ENCODE measurements around the gene KIAA0825. TPM values are rescaled to one million over a fixed set of nuclear protein-coding genes. Genes with fewer than 3 reads are reported as not detected.

KIAA0825 gene
- total RNA-seq, 4 donors from 2014 or later, result 0.60 to 2.5 (median 1.6) TPM

GRCh38 chr5:94645053-94645452 is 26.6 kb upstream of the KIAA0825 start:
- no peaks in the 10 kb centered on the region for H3K27me3 ChIP-seq
- H3K9me3 ChIP-seq, result no peaks in the 10 kb centered on the region
- no peaks in the 10 kb centered on the region for H3K4me1 ChIP-seq
- no peak overlapping the region for H3K4me3 ChIP-seq
- in situ Hi-C loops (cut with MboI; ENCODE audit: low sequenced_read_pairs in 4 of 4) (no loop called here), intact Hi-C loops (cut with DNase I; ENCODE audit: low total_unique reads) (no loop called here)
- no peak for TF ChIP-seq CTCF (IDR thresholded peaks at IDR 0.05 in 4 of 5, conservative IDR thresholded peaks at IDR 0.05 in 1 of 5)
- no peak for TF ChIP-seq POLR2A (IDR thresholded peaks at IDR 0.05)
- ATAC-seq (no peak), DNase-seq (no peak)
- H3K36me3 ChIP-seq, result peaks cover 0 to 4% of the 10 kb centered on the region in 2 donors
- H3K27ac ChIP-seq, result no peak overlapping the region

- no peak for TF ChIP-seq CTCF (IDR thresholded peaks at IDR 0.05 in 4 of 5, conservative IDR thresholded peaks at IDR 0.05 in 1 of 5)
- TF ChIP-seq POLR2A (IDR thresholded peaks at IDR 0.05), result no peak
- DNase-seq (no peak), ATAC-seq (no peak)
- H3K36me3 ChIP-seq, result peaks cover 0 to 4% of the 10 kb centered on the region in 2 donors
- intact Hi-C loops (cut with DNase I; ENCODE audit: low total_unique reads) (no loop called here), in situ Hi-C loops (cut with MboI; ENCODE audit: low sequenced_read_pairs in 4 of 4) (no loop called here)
- H3K4me3 ChIP-seq, result no peak overlapping the region
- H3K9me3 ChIP-seq, result no peaks in the 10 kb centered on the region
- H3K27ac ChIP-seq, result no peak overlapping the region
- H3K27me3 ChIP-seq, result no peaks in the 10 kb centered on the region
- H3K4me1 ChIP-seq, result no peaks in the 10 kb centered on the region
These were observed 21.8 kb upstream of the KIAA0825 start for GRCh38 chr5:94640176-94640575.

DNA sequence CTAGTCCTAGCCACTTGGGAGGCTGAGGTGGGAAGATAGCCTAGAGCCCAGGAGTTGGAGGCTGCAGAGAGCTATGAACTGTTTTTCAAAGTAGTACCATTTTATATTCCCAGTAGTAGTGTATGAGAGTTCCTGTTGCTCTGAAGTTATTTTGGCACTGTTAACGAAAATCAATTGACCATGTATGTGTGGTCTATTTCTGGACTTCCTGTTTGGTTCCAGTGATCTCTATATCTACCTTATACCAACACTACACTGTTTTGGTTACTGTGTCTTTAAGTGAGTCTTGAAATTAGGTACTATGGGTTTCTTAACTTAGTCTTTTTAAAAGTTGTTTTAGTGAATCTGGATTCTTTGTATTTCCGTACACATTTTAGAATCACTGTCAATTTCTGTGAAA is 13.6 kb upstream of the KIAA0825 start:
- no peaks in the 10 kb centered on the region for H3K9me3 ChIP-seq
- H3K27ac ChIP-seq, result no peak overlapping the region
- no peaks in the 10 kb centered on the region for H3K4me1 ChIP-seq
- peaks cover 0 to 3% of the 10 kb centered on the region in 2 donors for H3K36me3 ChIP-seq
- ATAC-seq (no peak), DNase-seq (no peak)
- in situ Hi-C loops (cut with MboI; ENCODE audit: low sequenced_read_pairs in 4 of 4), result no loop called here
- no peaks in the 10 kb centered on the region for H3K27me3 ChIP-seq
- intact Hi-C loops (cut with DNase I; ENCODE audit: low total_unique reads), result no loop called here
- TF ChIP-seq POLR2A (IDR thresholded peaks at IDR 0.05), result no peak
- TF ChIP-seq CTCF (IDR thresholded peaks at IDR 0.05 in 4 of 5, conservative IDR thresholded peaks at IDR 0.05 in 1 of 5), result no peak
- H3K4me3 ChIP-seq, result no peak overlapping the region

- H3K36me3 ChIP-seq, result peaks cover 0 to 3% of the 10 kb centered on the region in 2 donors
- peaks cover 0 to 6% of the 10 kb centered on the region in 2 donors for H3K4me1 ChIP-seq
- H3K9me3 ChIP-seq, result no peaks in the 10 kb centered on the region
- intact Hi-C loops (cut with DNase I; ENCODE audit: low total_unique reads), result no loop called here
- in situ Hi-C loops (cut with MboI; ENCODE audit: low sequenced_read_pairs in 4 of 4), result no loop called here
- TF ChIP-seq POLR2A (IDR thresholded peaks at IDR 0.05) (no peak), CTCF (IDR thresholded peaks at IDR 0.05 in 4 of 5, conservative IDR thresholded peaks at IDR 0.05 in 1 of 5) (no peak)
- H3K27ac ChIP-seq, result no peak overlapping the region
- DNase-seq (no peak), ATAC-seq (no peak)
- H3K4me3 ChIP-seq, result no peak overlapping the region
- no peaks in the 10 kb centered on the region for H3K27me3 ChIP-seq
These were observed 8.8 kb upstream of the KIAA0825 start for GRCh38 chr5:94627191-94627590.

- intact Hi-C loops (cut with DNase I; ENCODE audit: low total_unique reads) (no loop called here), in situ Hi-C loops (cut with MboI; ENCODE audit: low sequenced_read_pairs in 4 of 4) (no loop called here)
- no peak for TF ChIP-seq POLR2A (IDR thresholded peaks at IDR 0.05)
- no peak for TF ChIP-seq CTCF (IDR thresholded peaks at IDR 0.05 in 4 of 5, conservative IDR thresholded peaks at IDR 0.05 in 1 of 5)
- ATAC-seq (no peak), DNase-seq (no peak)
- Histone ChIP-seq H3K27me3 (no peaks in the 10 kb centered on the region), H3K36me3 (no peaks in the 10 kb centered on the region), H3K4me3 (no peak overlapping the region), H3K4me1 (peaks cover 3 to 15% of the 10 kb centered on the region in 2 donors), H3K9me3 (no peaks in the 10 kb centered on the region), H3K27ac (no peak overlapping the region)
These were observed 5.5 kb upstream of the KIAA0825 start for GRCh38 chr5:94623877-94624276.
